ENCODE results near the gene DEPP1. TPM values are rescaled to one million over a fixed set of nuclear protein-coding genes. Genes with fewer than 3 reads are reported as not detected.
A peak's percentile ranks its signal among the peaks of the same experiment; 100 is the strongest.

DEPP1 gene
- total and polyA plus RNA-seq, 2 of the 13 experiments (the other 11 are each of a cell fraction or from before 2014, with no cell fraction given), result 14.8 to 270 TPM

DNA sequence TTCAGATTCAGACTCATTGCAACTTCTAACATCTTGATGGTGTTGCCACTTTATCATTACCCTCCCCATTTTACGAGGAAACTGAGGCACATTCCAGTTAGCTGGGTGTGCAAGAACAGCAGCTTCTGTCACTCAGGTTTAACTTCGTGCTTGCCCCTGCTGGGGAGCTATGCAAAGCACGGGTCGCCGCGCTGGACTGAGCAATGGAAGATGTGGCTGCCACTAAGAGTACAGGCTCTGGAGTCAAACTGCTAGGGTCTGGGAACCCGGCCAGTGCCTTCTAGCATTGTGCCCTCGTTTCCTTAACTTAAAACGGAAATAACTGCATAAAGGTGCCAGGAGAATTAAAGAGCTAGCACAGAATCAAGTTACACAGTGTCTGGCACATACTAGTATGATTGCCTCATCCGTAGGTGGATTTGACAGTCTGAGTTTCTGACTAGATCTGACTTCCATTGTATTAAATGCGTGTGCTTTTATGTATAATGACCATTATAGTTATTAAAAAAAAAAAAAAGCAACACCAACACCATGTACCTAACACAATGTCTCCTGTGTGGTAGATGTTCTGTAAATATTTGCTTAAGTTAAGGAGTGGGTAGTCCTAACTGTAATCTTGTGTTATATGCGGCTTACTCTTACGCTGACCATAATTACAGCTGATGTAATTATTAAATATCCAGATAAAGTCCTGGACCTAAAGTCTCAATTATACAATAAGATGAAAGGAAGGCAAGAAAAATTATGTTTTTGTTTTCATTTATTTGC, 23.0 kb upstream of the DEPP1 start (continued):
- TF ChIP-seq PHF8 (CRISPR knock-in tag; IDR thresholded peaks at IDR 0.05) (no peak), ZNF776 (CRISPR knock-in tag; IDR thresholded peaks at IDR 0.05) (no peak), IRF2 (CRISPR knock-in tag; IDR thresholded peaks at IDR 0.05) (no peak), NCOA2 (CRISPR knock-in tag; IDR thresholded peaks at IDR 0.05) (no peak), ZNF710 (CRISPR knock-in tag; IDR thresholded peaks at IDR 0.05; ENCODE audit: borderline replicate concordance) (no peak), ZBTB38 (CRISPR knock-in tag; IDR thresholded peaks at IDR 0.05) (peak; percentile 71; the same call in 1 of the 2 replicates), CEBPG (CRISPR knock-in tag; IDR thresholded peaks at IDR 0.05) (peak; percentile 52)

- FAIRE-seq (no peak), ATAC-seq (no peak), DNase-seq (ENCODE audit: low spot score) (no peak)
- H3K4me2 ChIP-seq (ENCODE audit: low read depth, low read length), result peak within 1 kb of the TSS; percentile 34
- peak within 1 kb of the TSS; percentile 31 for H3K27ac ChIP-seq (ENCODE audit: extremely low read length, insufficient read depth, low read length)
- 97% methylated on average over 75 of the region's 79 CpGs for WGBS (ENCODE audit: low lambda C conversion rate)
- H3K27me3 ChIP-seq (ENCODE audit: control insufficient read depth in 1 of 2, insufficient read depth in 2 of 2, low read length in 2 of 2), result no peaks in the 10 kb centered on the region
- no peak within 1 kb of the TSS for H2AFZ ChIP-seq (ENCODE audit: low read length)
- no peaks in the 10 kb centered on the region for H3K79me2 ChIP-seq (ENCODE audit: insufficient read depth, low read length)
- no TSS peak for BruUV-seq (replicated peaks)
- no peaks in the 10 kb centered on the region for H3K9me3 ChIP-seq (ENCODE audit: low read length)
- H3K36me3 ChIP-seq (replicated peaks in 1 of 2; ENCODE audit: control insufficient read depth in 1 of 2, insufficient read depth in 2 of 2, low read length in 2 of 2), result no peaks in the 10 kb centered on the region
- no peak within 1 kb of the TSS for H3K4me3 ChIP-seq (replicated peaks in 1 of 3; ENCODE audit: insufficient read depth in 1 of 3, low read depth in 2 of 3, low read length in 3 of 3)
- no peak within 1 kb of the TSS for H3K9ac ChIP-seq (ENCODE audit: insufficient read depth, low read depth, low read length)
- TF ChIP-seq AGO2 (optimal IDR thresholded peaks at IDR 0.05; ENCODE audit: low read depth, low read length) (peak; percentile 33), TRIM22 (IDR thresholded peaks at IDR 0.05) (no peak)
- POLR2A ChIA-PET, result interaction anchor here (1.3 to 5.4 kb wide), 3 partner anchors 20 to 25 kb away, joined by 4 to 30 read pairs (median 19); partner anchors contain the start of gene DEPP1
- CTCF ChIA-PET (ENCODE audit: low intra/inter-chr PET ratio, low total read pairs), result no interaction called here
- intact Hi-C loops (cut with micrococcal nuclease; ENCODE audit: unreplicated experiment), result loop anchor here (10.0 kb wide), 1 partner anchor 444 kb away; no protein-coding TSS in a partner anchor
- in situ Hi-C loops (cut with HindIII; ENCODE audit: extremely low pct_ligation_motif_present, low pct_unique_long_range_greater_than_20kb), result loop anchor here (25.0 kb wide), 2 partner anchors 236 to 436 kb away; no protein-coding TSS in a partner anchor
- H3K4me1 ChIP-seq (ENCODE audit: insufficient read depth, low read length), result peaks cover 95% of the 10 kb centered on the region
- H4K20me1 ChIP-seq (ENCODE audit: insufficient read depth, low read length), result no peaks in the 10 kb centered on the region
Observed at GRCh38 chr10:45000752-45001380, 22.3 kb upstream of the DEPP1 start, which contains the start of gene ZNF22. Gene ZNF22, plus strand, starts transcription at chr10:45000923. Its CDS starts 2,446 bp downstream, at chr10:45003369.
